ENCODE results near the gene TEX50. TPM values are rescaled to one million over a fixed set of nuclear protein-coding genes. Genes with fewer than 3 reads are reported as not detected.

Gene TEX50
- total and polyA plus RNA-seq, 2 of the 8 experiments (the other 6 are each of a cell fraction or from before 2014, with no cell fraction given), result not detected

DNA sequence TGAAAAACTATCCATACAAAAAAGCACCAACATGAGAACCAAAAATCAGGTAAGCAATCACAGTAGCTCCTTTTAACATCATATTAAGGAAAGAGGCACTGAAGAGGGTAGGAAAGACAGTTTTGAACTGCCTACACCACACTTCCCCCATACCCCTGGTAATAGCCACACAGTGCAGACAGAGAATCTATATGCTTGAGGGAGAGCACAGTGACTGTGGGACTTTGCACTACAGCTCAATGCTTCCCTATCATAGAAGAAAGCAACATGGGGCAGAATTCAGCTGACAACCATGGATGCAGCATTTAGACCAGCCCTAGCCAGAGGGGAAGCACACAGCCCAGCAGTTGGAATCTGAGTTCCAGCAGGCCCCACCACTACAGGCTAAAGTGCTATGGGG, 7.9 kb upstream of the TEX50 start (continued):
- TF ChIP-seq POU5F1 (IDR thresholded peaks at IDR 0.05; ENCODE audit: low read depth, low read length) (no peak), CTBP2 (IDR thresholded peaks at IDR 0.05; ENCODE audit: borderline replicate concordance, insufficient read depth, insufficient read length, low read length) (no peak)

Data from H1 (cell line).